GM12878 (cell line): Measurements from ENCODE around the gene TMPRSS3. TPM values are rescaled to one million over a fixed set of nuclear protein-coding genes. Genes with fewer than 3 reads are reported as not detected.
A peak's percentile ranks its signal among the peaks of the same experiment; 100 is the strongest.

Experiments
- ATAC-seq: fragments of 200-7000 bp; cut with Tn5 transposase; 3 replicates; pipeline ENCODE4 v1.9.1; 2020; ENCODE audit warnings: mild to moderate bottlenecking, moderate library complexity
- BruUV-seq: library from RNA; stranded (reverse); fragments of 400-500 nt; replicated peaks from 2 replicates; lab custom pipeline; 2021; lab: Mats Ljungman, UMichigan
- CTCF ChIA-PET: fragments of 300-600 bp; sonication (Branson Sonifier 250); formaldehyde crosslinking; extraction: SDS; loops from one replicate; lab custom pipeline; 2021; ENCODE audit warnings: inconsistent platforms; lab: Yijun Ruan, JAX
- POLR2A ChIA-PET: fragments of 350-600 bp; formaldehyde crosslinking; extraction: SDS; loops from one replicate; lab custom pipeline; 2021; ENCODE audit warnings: inconsistent platforms; lab: Charles Lee
- RAD21 ChIA-PET: fragments of 300-600 bp; sonication (Branson Sonifier 250); formaldehyde crosslinking; loops from one replicate; lab custom pipeline; 2023; ENCODE audit warnings: antibody characterized with exemption; ENCODE audit not compliant: unreplicated experiment; lab: Charles Lee
- SMC1A ChIA-PET: fragments of 300-600 bp; sonication (Branson Sonifier 250); formaldehyde crosslinking; loops from one replicate; lab custom pipeline; 2023; ENCODE audit not compliant: unreplicated experiment, uncharacterized antibody; lab: Charles Lee
- DNase-seq: peaks from one replicate; pipeline ENCODE4 v3.0.0-alpha.2; 2011; ENCODE audit warnings: low read depth, low spot score
- FAIRE-seq: peaks from 3 replicates; lab custom pipeline; 2011; peaks lifted over from hg19 to GRCh38; lab: Jason Lieb, UNC
- H2AFZ ChIP-seq: 2 replicates; pipeline ENCODE4 v1.6.0; 2011; ENCODE audit warnings: low read depth, low read length, control low read depth; ENCODE audit not compliant: control insufficient read depth
- H3K27ac ChIP-seq: 2 replicates; pipeline ENCODE4 v1.5.1; 2011; ENCODE audit warnings: control low read depth; ENCODE audit not compliant: control insufficient read depth, insufficient read depth
- H3K27me3 ChIP-seq, 2 experiments: replicated peaks in 1 of 2; 2 replicates each; pipeline versions ENCODE4 v1.6.0 to v1.6.1; 2011; ENCODE audit warnings: low read length in 1 of 2; ENCODE audit not compliant: control insufficient read depth in 2 of 2, insufficient read depth in 2 of 2
- H3K36me3 ChIP-seq, 2 experiments: 2 replicates each; pipeline ENCODE4 v1.5.1; 2011; ENCODE audit warnings: low read length in 1 of 2; ENCODE audit not compliant: control insufficient read depth in 2 of 2, insufficient read depth in 2 of 2
- H3K4me1 ChIP-seq: 2 replicates; pipeline ENCODE4 v1.6.1; 2011; ENCODE audit warnings: mild to moderate bottlenecking, low read length, moderate library complexity, mixed read lengths; ENCODE audit not compliant: control insufficient read depth, insufficient read depth
- H3K4me2 ChIP-seq: 2 replicates; pipeline ENCODE4 v1.6.0; 2011; ENCODE audit warnings: control low read depth; ENCODE audit not compliant: control insufficient read depth, insufficient read depth
- H3K4me3 ChIP-seq: fragments of 200-600 bp; sonication (generic); 2 replicates; pipeline ENCODE4 v1.5.1; 2016
- H3K79me2 ChIP-seq: 2 replicates; pipeline ENCODE4 v1.6.0; 2011; ENCODE audit warnings: low read length; ENCODE audit not compliant: control insufficient read depth, insufficient read depth
- H3K9ac ChIP-seq: 2 replicates; pipeline ENCODE4 v1.8.0; 2011; ENCODE audit warnings: low read length, control low read depth, mixed read lengths; ENCODE audit not compliant: control insufficient read depth, insufficient read depth
- H3K9me3 ChIP-seq: replicated peaks from 3 replicates; pipeline ENCODE4 v1.5.1; 2011; ENCODE audit warnings: mild to moderate bottlenecking, low read length; ENCODE audit not compliant: control insufficient read depth, insufficient read depth
- H4K20me1 ChIP-seq: 2 replicates; pipeline ENCODE4 v1.6.0; 2011; ENCODE audit not compliant: control insufficient read depth, insufficient read depth
- ATF3 ChIP-seq: IDR thresholded peaks from 2 replicates; pipeline ENCODE4 v1.6.1; 2011; ENCODE audit warnings: low read depth, mild to moderate bottlenecking, low read length, moderate library complexity, borderline replicate concordance; ENCODE audit errors: extremely low read depth
- BACH1 ChIP-seq: fragments of 450-650 bp; IDR thresholded peaks from 2 replicates; pipeline ENCODE4 v1.6.1; 2017; ENCODE audit warnings: mild to moderate bottlenecking, borderline replicate concordance
- BCL3 ChIP-seq: IDR thresholded peaks from 2 replicates; pipeline ENCODE4 v1.6.1; 2011; ENCODE audit warnings: borderline replicate concordance, low read depth, mild to moderate bottlenecking, moderate library complexity, low read length; ENCODE audit not compliant: insufficient read depth, poor library complexity, severe bottlenecking
- CHD2 ChIP-seq: IDR thresholded peaks from 2 replicates; pipeline ENCODE4 v1.6.1; 2011; ENCODE audit warnings: low read depth, low read length, improper control_type of control experiment, borderline replicate concordance
- CUX1 ChIP-seq: IDR thresholded peaks from 2 replicates; pipeline ENCODE4 v1.6.1; 2012; ENCODE audit warnings: improper control_type of control experiment, low read depth, low read length; ENCODE audit not compliant: insufficient replicate concordance
- FOXK2 ChIP-seq: fragments of 450-650 bp; IDR thresholded peaks from 2 replicates; pipeline ENCODE4 v1.6.1; 2017; ENCODE audit warnings: mild to moderate bottlenecking, moderate library complexity
- HCFC1 ChIP-seq: fragments of 150-350 bp; IDR thresholded peaks from 2 replicates; pipeline ENCODE4 v1.6.1; 2014; ENCODE audit warnings: low read length
- HSF1 ChIP-seq: fragments of 150-350 bp; IDR thresholded peaks from 2 replicates; pipeline ENCODE4 v1.6.1; 2014; ENCODE audit warnings: mild to moderate bottlenecking, low read depth, low read length
- IRF3 ChIP-seq: fragments of 450-650 bp; IDR thresholded peaks from 2 replicates; pipeline ENCODE4 v1.6.1; 2014; ENCODE audit warnings: mild to moderate bottlenecking
- MYB ChIP-seq: fragments of 150-350 bp; IDR thresholded peaks from 2 replicates; pipeline ENCODE4 v1.6.1; 2014; ENCODE audit warnings: mild to moderate bottlenecking, low read depth, low read length, borderline replicate concordance
- RAD51 ChIP-seq: fragments of 450-650 bp; IDR thresholded peaks from 2 replicates; pipeline ENCODE4 v1.6.1; 2016; ENCODE audit warnings: moderate library complexity, mild to moderate bottlenecking, inconsistent platforms
- SP1 ChIP-seq: IDR thresholded peaks from one replicate; pipeline ENCODE4 v1.6.1; 2011; ENCODE audit warnings: low read depth, low read length
- WGBS: methylation state at CpG from one replicate; pipeline ENCODE4 v1.1.6; 2016; ENCODE audit warnings: low lambda C conversion rate; ENCODE audit not compliant: insufficient replicate concordance, insufficient coverage; ENCODE audit errors: missing lambda C conversion rate; 5-methylcytosine and 5-hydroxymethylcytosine counted together
- in situ Hi-C: fragments of 300-500 bp; cut with MboI; formaldehyde crosslinking; loops from 9 replicates; pipeline ENCODE4 v1.14.3; 2018; ENCODE audit warnings: mixed read lengths
- intact Hi-C: fragments of 100-400 bp; cut with micrococcal nuclease; formaldehyde crosslinking; loops from one replicate; pipeline ENCODE4 v1.14.2; 2022; ENCODE audit not compliant: unreplicated experiment
- polyA plus RNA-seq, 11 experiments: library from polyadenylated mRNA; depleted of rRNA in 4 of 11; unstranded in 6 of 11; stranded (reverse) in 5 of 11; fragments of >200 nt; fragmentation: Nextera tagmentation in 4 of 11; fragmentation: Illumina TruSeq in 1 of 11; extraction: Ambion mirVana in 4 of 11; extraction: Trizol in 1 of 11; gene quantifications; 1 replicate in 1 of 11; 2 replicates in 10 of 11; pipeline versions ENCODE4 v1.2.1 to v1.2.3, GENCODE V29; 2011 to 2016; ENCODE audit warnings: inconsistent platforms in 2 of 11, missing spikeins in 2 of 11, low read depth in 1 of 11
- total RNA-seq, 4 experiments: library from RNA; depleted of rRNA in 3 of 4; stranded (reverse); fragments of >200 nt in 3 of 4; fragmentation: Illumina TruSeq in 1 of 4; extraction: Trizol in 1 of 4; gene quantifications; 2 replicates each; pipeline versions ENCODE4 v1.2.1 to v1.2.3, GENCODE V29; 2013 to 2021

Gene TMPRSS3
- total and polyA plus RNA-seq, 10 of the 15 experiments (the other 5 are each of a cell fraction or from before 2014, with no cell fraction given) = 0.51 to 1.5 (median 0.82) TPM; not detected in 1

GRCh38 chr21:42413500-42413899 is 17.6 kb upstream of the TMPRSS3 start:
- H3K79me2 ChIP-seq = no peaks in the 10 kb centered on the region
- ChIA-PET POLR2A (interaction anchor here (0.5 to 5.4 kb wide), 6 partner anchors 8 to 47 kb away, joined by 3 to 34 read pairs (median 6); partner anchors contain the start of gene UBASH3A), SMC1A (interaction anchor here (0.9 to 6.1 kb wide), 11 partner anchors 9 to 74 kb away, joined by 3 to 49 read pairs (median 5); partner anchors contain the start of gene UBASH3A), CTCF (interaction anchor here (0.7 to 1.7 kb wide), 7 partner anchors 9 to 103 kb away, joined by 3 to 5 read pairs (median 3); partner anchors contain the start of gene UBASH3A), RAD21 (interaction anchor here (0.6 to 4.2 kb wide), 12 partner anchors 8 to 193 kb away, joined by 3 to 32 read pairs (median 4); no protein-coding TSS in a partner anchor)
- no peak for FAIRE-seq
- no peaks in the 10 kb centered on the region for H3K36me3 ChIP-seq
- H4K20me1 ChIP-seq = no peaks in the 10 kb centered on the region
- ATAC-seq = no peak
- in situ Hi-C loops (no loop called here), intact Hi-C loops (no loop called here)
- peaks cover 2% of the 10 kb centered on the region; the same call in 1 of the 3 replicates for H3K9me3 ChIP-seq
- 26% methylated on average over 4 of the region's 4 CpGs for WGBS
- no peak overlapping the region for H3K9ac ChIP-seq
- no peak for DNase-seq
- BruUV-seq = no TSS peak
- H3K4me1 ChIP-seq = peaks cover 47% of the 10 kb centered on the region
- no peak overlapping the region for H3K4me3 ChIP-seq
- H3K27me3 ChIP-seq = no peaks in the 10 kb centered on the region
- H3K4me2 ChIP-seq = no peak overlapping the region
- peak overlapping the region; percentile 95 for H3K27ac ChIP-seq
- no peak overlapping the region for H2AFZ ChIP-seq
- TF ChIP-seq FOXK2 (no peak), MYB (no peak), RAD51 (no peak), ATF3 (no peak), SP1 (no peak), IRF3 (no peak), BACH1 (no peak), CHD2 (no peak), HSF1 (no peak), CUX1 (no peak), HCFC1 (no peak), BCL3 (peak; percentile 25)
